Astrocyte (in vitro differentiated cells and primary cell): ENCODE data around the gene MIF.

Experiments
- CTCF ChIP-seq: IDR thresholded peaks from 2 replicates; pipeline ENCODE4 v1.5.1; 2011; ENCODE audit warnings: low read depth, mild to moderate bottlenecking, inconsistent platforms, low read length, moderate library complexity; ENCODE audit not compliant: insufficient read depth
- EZH2 ChIP-seq: IDR thresholded peaks from 2 replicates; pipeline ENCODE4 v1.6.1; 2012; ENCODE audit warnings: mild to moderate bottlenecking, low read length, inconsistent platforms; ENCODE audit not compliant: insufficient read depth

DNA sequence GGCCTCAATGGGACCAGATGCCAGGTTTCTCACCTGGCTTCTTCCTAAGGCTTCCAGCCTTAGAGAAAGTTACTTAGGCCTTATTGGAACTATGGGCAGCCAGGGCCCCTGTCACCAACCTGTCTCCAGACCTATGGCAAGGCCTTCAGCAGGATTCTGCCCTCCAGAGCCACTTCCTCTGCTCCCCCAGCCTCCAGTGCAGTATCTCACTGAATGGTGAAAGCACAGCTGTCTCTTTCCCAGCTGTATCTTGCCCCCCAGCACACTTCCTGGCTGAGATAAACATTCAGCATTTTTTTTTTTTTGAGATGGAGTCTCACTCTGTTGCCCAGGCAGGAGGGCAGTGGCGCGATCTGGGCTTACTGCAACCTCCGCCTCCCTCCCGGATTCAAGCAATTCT is 35.0 kb upstream of the MIF start:
- TF ChIP-seq CTCF (no peak), EZH2 (no peak)
